Naive B cell (primary cell): ENCODE measurements around the gene LLPH. TPM values are rescaled to one million over a fixed set of nuclear protein-coding genes. Genes with fewer than 3 reads are reported as not detected.
A peak's percentile ranks its signal among the peaks of the same experiment; 100 is the strongest.
"Not testable (repeated sequence)": the region's sequence is repeated elsewhere in the genome, so short reads cannot be mapped to it uniquely, and the experiment has no call there.

Source experiments
- ATAC-seq, 2 donors: fragments of 150-1000 bp; cut with Tn5 transposase; 2 replicates each; pipeline ENCODE4 v1.10.0; 2021; ENCODE audit warnings: low read depth in 2 of 2, mild to moderate bottlenecking in 2 of 2, moderate library complexity in 2 of 2
- DNase-seq: peaks from one replicate; pipeline ENCODE4 v3.0.0; 2022
- H3K27ac Mint-ChIP-seq, 6 donors: one replicate each; pipeline ENCODE4 v1.8.0; 2020 to 2022; ENCODE audit warnings: mild to moderate bottlenecking in 6 of 6, mixed read lengths in 6 of 6, moderate library complexity in 5 of 6, inconsistent platforms in 2 of 6
- H3K27me3 Mint-ChIP-seq, 3 donors: one replicate each; pipeline ENCODE4 v1.8.0; 2021 to 2022; ENCODE audit warnings: mixed read lengths in 3 of 3, mild to moderate bottlenecking in 1 of 3
- H3K36me3 Mint-ChIP-seq, 2 donors: one replicate each; pipeline ENCODE4 v1.8.0; 2020 to 2022; ENCODE audit warnings: mixed read lengths in 2 of 2, inconsistent platforms in 1 of 2, mild to moderate bottlenecking in 1 of 2
- H3K4me1 Mint-ChIP-seq, 3 donors: one replicate each; pipeline ENCODE4 v1.8.0; 2020 to 2022; ENCODE audit warnings: mixed read lengths in 3 of 3, inconsistent platforms in 1 of 3, mild to moderate bottlenecking in 1 of 3, moderate library complexity in 1 of 3
- H3K4me3 Mint-ChIP-seq, 8 donors: one replicate each; pipeline ENCODE4 v1.8.0; 2020 to 2022; ENCODE audit warnings: mild to moderate bottlenecking in 8 of 8, mixed read lengths in 8 of 8, moderate library complexity in 8 of 8, inconsistent platforms in 2 of 8
- H3K9me3 Mint-ChIP-seq, 7 donors: one replicate each; pipeline ENCODE4 v1.8.0; 2020 to 2022; ENCODE audit warnings: mixed read lengths in 7 of 7, mild to moderate bottlenecking in 5 of 7, inconsistent platforms in 2 of 7, moderate library complexity in 1 of 7
- polyA plus RNA-seq, 6 donors: library from polyadenylated mRNA; unstranded; fragments of 300-500 nt; fragmentation: Illumina TruSeq; gene quantifications; one replicate each; pipeline ENCODE4 v1.2.3, GENCODE V29; 2021; ENCODE audit warnings: low read depth in 6 of 6

Gene LLPH
- 10 to 100 TPM; 35.8 to 51.2 (median 40.6) TPM for polyA plus RNA-seq

DNA sequence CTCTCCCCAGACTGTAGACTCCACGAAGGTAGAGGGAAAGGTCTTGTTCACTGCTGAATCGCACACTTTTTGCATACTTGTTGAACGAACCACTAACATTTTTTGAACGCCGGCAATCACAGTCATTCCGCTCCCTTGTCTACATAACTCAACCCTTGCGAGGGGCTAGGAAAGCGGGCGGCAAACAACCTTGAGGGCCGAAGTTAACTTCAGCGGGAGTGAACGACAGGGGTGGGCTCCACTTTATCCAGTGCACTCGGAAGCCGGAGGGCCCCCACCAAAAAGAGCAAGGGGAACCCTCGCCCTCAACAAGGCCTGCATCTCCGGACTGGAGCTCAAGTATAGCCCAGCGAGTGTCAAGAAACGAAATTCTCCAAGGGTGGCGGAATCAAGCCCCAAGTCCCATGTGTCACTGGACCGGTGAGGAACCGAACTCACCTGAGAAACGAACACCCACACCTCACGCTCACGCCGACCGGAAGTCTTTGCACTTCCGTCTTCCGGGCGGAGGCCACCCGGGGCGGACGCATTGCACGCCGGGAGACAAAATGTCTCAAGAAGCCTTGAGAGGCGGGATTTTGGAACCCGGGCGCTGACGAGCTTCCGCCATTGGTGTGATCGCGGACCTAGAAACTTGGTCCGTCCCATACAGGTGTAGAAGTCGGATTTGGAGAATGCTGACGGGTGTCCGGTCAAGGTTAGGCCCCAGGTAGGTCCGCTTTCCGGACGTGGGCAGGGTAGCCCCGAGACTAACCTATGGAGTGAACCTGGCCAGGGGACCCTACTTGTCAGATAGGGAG, at the start of gene LLPH:
Gene LLPH (minus strand): TSS at position 484 of the 800 bp plus-strand sequence. CDS start 1,644 bp downstream, outside the sequence.
- ATAC-seq (peak; percentile 97), DNase-seq (peak; percentile 84)
- Mint-ChIP-seq H3K27ac (peak within 1 kb of the TSS; percentile 95 to 98 (median 96)), H3K27me3 (no peaks in the 10 kb centered on the region), H3K4me1 (peaks cover 32 to 63% (median 43%) of the 10 kb centered on the region in 3 donors), H3K4me3 (peak within 1 kb of the TSS; percentile 85 to 100 (median 96)), H3K36me3 (peaks cover 13 to 21% of the 10 kb centered on the region in 2 donors), H3K9me3 (peaks cover 0 to 5% (median 0%) of the 10 kb centered on the region in 7 donors)

DNA sequence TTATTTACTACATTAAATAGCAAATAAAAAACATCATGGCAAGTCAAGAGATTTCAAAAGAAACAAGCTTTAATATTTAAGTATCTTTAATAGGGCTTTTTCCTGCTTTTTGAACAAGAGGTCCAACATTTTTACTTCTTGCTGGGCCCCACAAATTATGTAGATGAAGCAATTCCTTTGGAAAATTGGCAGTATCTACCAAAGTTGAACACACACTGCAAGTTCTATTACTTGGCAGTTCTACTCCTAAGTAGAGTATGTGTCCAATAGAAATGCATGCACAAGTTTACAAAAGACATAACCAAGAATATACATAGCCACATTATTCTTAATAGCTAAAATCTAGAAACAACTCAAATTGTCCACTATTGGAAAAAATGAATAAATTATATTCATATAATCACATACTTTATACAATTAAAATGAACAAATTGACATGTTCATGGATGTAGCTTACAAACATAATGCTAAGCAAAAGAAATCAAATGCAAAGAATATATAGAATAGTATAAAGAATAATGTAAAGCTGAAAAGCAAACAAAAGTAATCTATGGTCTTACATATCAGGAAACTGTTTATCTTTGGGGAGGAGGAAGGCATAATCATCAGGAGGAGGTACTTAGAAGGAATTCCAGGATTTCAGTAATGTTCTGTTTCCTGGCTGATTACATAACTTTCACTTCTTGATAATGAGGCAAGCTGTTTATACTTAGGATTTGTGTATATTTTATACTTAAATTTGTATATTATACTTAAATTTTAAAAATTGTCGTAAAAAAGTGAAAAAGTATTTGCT, 45.8 kb upstream of the LLPH start:
- DNase-seq (no peak), ATAC-seq (no peak)
- no peak overlapping the region for H3K4me3 Mint-ChIP-seq
- no peaks in the 10 kb centered on the region for H3K36me3 Mint-ChIP-seq
- no peaks in the 10 kb centered on the region for H3K9me3 Mint-ChIP-seq
- H3K27ac Mint-ChIP-seq = no peak overlapping the region
- peaks cover 17 to 30% (median 20%) of the 10 kb centered on the region in 3 donors for H3K27me3 Mint-ChIP-seq
- H3K4me1 Mint-ChIP-seq = no peaks in the 10 kb centered on the region

DNA sequence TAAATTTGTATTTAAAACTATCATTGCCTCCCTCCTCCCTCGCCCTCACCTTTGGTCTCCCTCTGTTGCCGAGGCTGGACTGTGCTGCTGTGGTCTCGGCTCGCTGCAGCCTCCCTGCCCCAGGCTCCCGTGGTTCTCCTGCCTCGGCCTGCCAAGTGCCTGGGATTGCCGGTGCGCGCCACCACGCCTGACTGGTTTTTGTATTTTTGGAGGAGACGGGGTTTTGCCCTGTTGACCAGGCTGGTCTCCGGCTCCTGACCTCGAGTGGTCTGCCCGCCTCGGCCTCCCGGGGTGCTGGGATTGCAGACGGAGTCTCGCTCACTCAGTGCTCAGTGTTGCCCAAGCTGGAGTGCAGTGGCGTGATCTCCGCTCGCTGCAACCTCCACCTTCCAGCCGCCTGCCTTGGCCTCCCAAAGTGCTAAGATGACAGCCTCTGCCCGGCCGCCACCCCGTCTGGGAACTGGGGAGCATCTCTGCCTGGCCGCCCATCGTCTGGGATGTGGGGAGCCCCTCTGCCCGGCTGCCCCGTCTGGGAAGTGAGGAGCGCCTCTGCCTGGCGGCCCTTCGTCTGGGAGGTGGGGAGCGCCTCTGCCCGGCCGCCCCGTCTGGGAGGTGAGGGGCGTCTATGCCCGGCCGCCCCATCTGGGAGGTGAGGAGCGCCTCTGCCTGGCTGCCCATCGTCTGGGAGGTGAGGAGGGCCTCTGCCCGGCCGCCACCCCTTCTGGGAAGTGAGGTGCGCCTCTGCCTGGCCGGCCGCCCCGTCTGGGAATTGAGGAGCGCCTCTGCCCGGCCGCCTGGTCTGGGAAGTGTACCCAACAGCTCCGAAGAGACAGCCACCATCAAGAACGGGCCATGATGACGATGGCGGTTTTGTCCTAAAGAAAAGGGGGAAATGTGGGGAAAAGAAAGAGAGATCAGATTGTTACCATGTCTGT, 44.1 kb upstream of the LLPH start:
- not testable (repeated sequence) for H3K4me1 Mint-ChIP-seq, DNase-seq, H3K9me3 Mint-ChIP-seq, ATAC-seq, H3K36me3 Mint-ChIP-seq
- Mint-ChIP-seq H3K4me3 (peak overlapping the region in 1 of 8 donors; percentile 41), H3K27me3 (peaks cover 17 to 30% (median 20%) of the 10 kb centered on the region in 3 donors), H3K27ac (peak overlapping the region in 1 of 6 donors; percentile 78)

DNA sequence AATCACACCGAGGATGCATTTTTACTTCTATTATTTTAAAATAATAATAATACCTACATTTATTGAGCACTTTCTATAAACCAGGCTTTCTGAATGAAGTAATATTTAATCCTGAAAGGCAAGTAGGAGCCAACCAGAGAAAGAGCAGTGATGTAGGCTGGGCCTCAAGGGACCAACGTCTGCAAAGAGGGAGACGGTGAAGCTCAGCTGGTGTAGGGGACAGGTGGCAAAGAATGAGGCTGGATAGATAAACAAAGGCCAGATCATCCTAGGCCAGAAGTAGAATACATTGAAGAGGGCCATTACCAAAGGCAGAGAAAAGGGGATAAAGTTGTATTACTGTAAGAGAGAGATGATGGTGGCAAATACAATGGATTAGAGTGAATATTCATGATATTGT, 40.1 kb upstream of the LLPH start:
- Mint-ChIP-seq H3K4me1 (peaks cover 29 to 42% (median 41%) of the 10 kb centered on the region in 3 donors), H3K27me3 (peaks cover 0 to 7% (median 0%) of the 10 kb centered on the region in 3 donors), H3K4me3 (peak overlapping the region; percentile 93 to 99 (median 96)), H3K36me3 (peaks cover 8% of the 10 kb centered on the region in 2 donors), H3K27ac (peak overlapping the region in 5 of 6 donors; percentile 93 to 99 (median 99)), H3K9me3 (peaks cover 0 to 2% (median 0%) of the 10 kb centered on the region in 7 donors)
- ATAC-seq = no peak
- no peak for DNase-seq

DNA sequence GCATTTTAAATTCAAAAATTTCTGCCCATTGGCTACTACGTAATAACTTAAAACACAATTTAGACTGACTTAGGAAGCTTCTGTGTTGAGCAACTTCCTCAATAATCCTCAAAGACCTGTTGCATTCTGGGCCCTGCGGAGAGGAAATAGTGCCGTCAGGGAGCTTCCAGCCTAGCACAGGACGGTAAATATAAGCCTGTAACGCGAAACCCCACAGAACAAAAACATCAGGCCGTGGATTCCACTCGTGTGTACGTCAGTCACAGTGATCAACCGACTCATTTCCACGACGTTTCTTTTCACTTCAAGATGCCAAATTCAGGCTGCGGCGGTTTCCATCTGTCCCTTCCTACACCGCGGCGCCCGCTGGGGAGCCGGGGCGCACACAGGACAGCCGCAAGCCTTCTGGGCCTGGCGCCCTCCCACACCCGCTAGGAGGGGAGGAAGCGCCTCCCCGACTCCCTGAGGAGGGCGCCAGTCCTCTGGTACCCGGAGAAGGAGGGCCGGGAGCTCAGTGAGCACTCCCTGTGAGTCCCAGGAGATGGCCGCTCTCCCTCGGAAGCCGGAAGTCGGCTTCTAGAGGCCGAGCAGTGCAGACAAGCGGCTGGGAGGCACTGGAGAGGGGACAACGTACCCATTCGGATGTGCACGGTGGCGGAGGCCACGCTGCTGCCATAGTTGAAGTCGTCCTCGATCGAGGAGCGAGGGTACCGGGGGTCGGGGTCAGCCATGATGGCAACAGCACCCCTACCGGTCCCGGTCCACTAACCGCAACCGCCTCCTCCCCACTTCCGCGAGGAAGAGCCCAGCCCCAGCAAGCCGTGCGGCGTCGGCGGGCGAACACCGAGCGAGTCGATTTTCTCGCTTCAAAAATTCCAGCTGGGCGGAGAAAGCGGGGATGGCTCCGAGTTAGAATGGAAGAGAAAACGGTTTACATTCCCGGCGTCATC, 38.9 kb upstream of the LLPH start, which contains the start of gene TMBIM4:
Gene TMBIM4 (minus strand): TSS at position 776 of the 950 bp plus-strand sequence. CDS start 45 bp downstream, at position 731.
- Mint-ChIP-seq H3K36me3 (peaks cover 8% of the 10 kb centered on the region in 2 donors), H3K9me3 (peaks cover 0 to 10% (median 0%) of the 10 kb centered on the region in 7 donors), H3K27ac (peak within 1 kb of the TSS; percentile 94 to 99 (median 99)), H3K27me3 (no peaks in the 10 kb centered on the region), H3K4me3 (peak within 1 kb of the TSS; percentile 93 to 99 (median 96)), H3K4me1 (peaks cover 36 to 51% (median 49%) of the 10 kb centered on the region in 3 donors)
- DNase-seq = peak; percentile 86
- peak; percentile 79 to 80 for ATAC-seq

DNA sequence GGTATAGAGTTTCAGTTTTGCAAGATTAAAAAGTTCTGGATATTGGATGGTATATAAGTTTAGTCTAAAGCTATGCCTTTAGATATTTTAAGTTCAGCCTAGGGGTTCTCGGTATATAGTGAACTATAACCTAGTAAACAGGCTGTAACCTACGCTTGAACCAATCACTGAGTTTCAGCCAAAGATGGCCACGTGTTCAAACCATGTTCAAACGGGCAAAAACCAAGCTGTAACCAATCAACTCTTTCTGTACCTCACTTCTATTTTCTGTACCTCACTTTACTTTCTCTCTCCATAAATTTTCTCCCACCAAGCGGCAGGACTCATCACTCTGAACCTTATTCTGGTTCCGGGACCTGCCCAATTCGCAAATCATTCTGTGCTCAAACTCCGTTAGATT, 37.9 kb upstream of the LLPH start:
- DNase-seq (no peak), ATAC-seq (no peak)
- H3K4me3 Mint-ChIP-seq = peak overlapping the region; percentile 81 to 97 (median 95)
- peaks cover 8% of the 10 kb centered on the region in 2 donors for H3K36me3 Mint-ChIP-seq
- peaks cover 44 to 62% (median 58%) of the 10 kb centered on the region in 3 donors for H3K4me1 Mint-ChIP-seq
- H3K27ac Mint-ChIP-seq = peak overlapping the region in 4 of 6 donors; percentile 95 to 99 (median 99)
- H3K9me3 Mint-ChIP-seq = peaks cover 0 to 10% (median 0%) of the 10 kb centered on the region in 7 donors
- no peaks in the 10 kb centered on the region for H3K27me3 Mint-ChIP-seq

DNA sequence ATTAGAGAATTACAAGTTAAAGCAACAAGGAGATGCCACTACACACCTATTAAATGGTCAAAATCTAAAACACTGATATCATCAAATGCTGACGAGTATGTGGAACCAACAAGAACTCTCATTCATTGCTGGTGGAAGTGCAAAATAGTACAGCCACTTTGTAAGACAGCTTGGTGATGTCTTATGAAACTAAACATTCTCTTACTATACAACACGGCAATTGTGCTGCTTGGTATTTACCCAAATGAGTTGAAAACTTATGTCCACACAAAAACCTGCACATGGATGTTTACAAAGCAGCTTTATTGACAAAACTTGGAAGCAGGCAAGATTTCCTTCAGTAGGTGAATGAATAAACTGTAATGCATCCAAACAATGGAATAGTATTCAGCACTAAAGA, 36.0 kb upstream of the LLPH start:
- peaks cover 8% of the 10 kb centered on the region in 2 donors for H3K36me3 Mint-ChIP-seq
- H3K9me3 Mint-ChIP-seq = peaks cover 0 to 10% (median 0%) of the 10 kb centered on the region in 7 donors
- ATAC-seq (no peak), DNase-seq (no peak)
- peak overlapping the region in 5 of 8 donors; percentile 18 to 97 (median 55) for H3K4me3 Mint-ChIP-seq
- peaks cover 58 to 79% (median 74%) of the 10 kb centered on the region in 3 donors for H3K4me1 Mint-ChIP-seq
- H3K27me3 Mint-ChIP-seq = no peaks in the 10 kb centered on the region
- H3K27ac Mint-ChIP-seq = peak overlapping the region in 3 of 6 donors; percentile 79 to 99 (median 90)

DNA sequence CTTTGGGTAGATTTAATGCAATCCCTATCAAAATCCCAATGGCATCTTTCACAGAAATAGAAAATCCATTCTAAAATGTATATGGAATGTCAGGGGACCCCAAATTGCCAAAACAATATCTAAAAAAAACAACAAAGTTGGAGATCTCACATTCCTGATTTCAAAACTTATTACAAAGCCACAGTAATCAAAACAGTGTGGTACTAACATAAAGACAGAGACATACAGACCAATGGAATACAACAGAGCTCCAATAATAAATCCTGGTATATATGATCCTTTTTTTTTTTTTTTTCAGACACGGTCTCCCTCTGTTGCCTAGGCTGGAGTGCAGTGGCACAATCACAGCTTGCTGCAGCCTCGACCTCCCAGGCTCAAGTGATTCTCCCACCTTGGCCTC, 34.6 kb upstream of the LLPH start:
- H3K36me3 Mint-ChIP-seq = peaks cover 8% of the 10 kb centered on the region in 2 donors
- peak overlapping the region in 3 of 6 donors; percentile 15 to 56 (median 16) for H3K27ac Mint-ChIP-seq
- no peak for ATAC-seq
- H3K4me3 Mint-ChIP-seq = peak overlapping the region in 2 of 8 donors; percentile 7 to 16
- H3K4me1 Mint-ChIP-seq = peaks cover 52 to 81% (median 78%) of the 10 kb centered on the region in 3 donors
- peaks cover 0 to 10% (median 0%) of the 10 kb centered on the region in 7 donors for H3K9me3 Mint-ChIP-seq
- DNase-seq = no peak
- no peaks in the 10 kb centered on the region for H3K27me3 Mint-ChIP-seq

DNA sequence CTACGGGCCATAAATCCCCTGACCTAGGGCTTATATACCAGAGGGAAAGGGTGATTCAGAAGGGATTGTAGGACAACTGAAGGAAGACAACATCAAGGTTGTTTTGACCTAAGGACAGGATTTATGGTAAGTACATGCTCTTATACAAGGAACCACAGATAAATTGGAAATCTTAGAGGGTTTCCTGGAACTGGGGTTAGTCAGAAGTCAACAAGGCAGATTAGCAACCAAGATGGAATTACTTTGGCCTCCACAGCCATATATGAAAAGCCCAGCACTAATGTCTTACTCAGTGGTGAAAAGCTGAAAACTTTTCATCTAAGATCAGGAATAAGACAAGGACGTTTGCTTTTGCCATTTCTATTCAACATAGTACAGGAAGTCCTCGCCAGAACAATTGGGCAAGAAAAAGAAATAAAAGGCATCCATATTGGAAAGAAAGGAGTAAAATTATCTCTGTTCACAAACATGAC, 33.8 kb upstream of the LLPH start:
- peaks cover 0 to 10% (median 0%) of the 10 kb centered on the region in 7 donors for H3K9me3 Mint-ChIP-seq
- H3K27me3 Mint-ChIP-seq = no peaks in the 10 kb centered on the region
- H3K36me3 Mint-ChIP-seq = peaks cover 15% of the 10 kb centered on the region in 2 donors
- peak overlapping the region in 2 of 6 donors; percentile 57 to 73 for H3K27ac Mint-ChIP-seq
- DNase-seq = no peak
- peak overlapping the region in 5 of 8 donors; percentile 9 to 61 (median 17) for H3K4me3 Mint-ChIP-seq
- no peak for ATAC-seq
- peaks cover 58 to 83% (median 81%) of the 10 kb centered on the region in 3 donors for H3K4me1 Mint-ChIP-seq

DNA sequence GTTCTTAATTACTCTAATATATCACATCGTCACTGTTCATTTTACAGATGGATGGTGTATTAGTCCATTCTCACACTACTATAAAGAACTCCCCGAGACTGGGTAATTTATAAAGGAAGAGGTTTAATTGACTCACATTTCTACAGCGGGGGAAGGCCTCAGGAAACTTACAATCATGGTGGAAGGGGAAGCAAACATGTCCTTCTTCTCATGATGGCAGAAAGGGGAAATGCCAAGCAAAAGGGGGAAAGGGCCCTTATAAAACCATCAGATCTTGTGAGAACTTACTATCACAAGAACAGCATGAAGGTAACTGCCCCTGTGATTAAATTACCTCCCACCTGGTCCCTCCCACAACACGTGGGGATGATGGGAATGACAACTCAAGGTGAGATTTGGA, 32.7 kb upstream of the LLPH start:
- peaks cover 56 to 83% (median 79%) of the 10 kb centered on the region in 3 donors for H3K4me1 Mint-ChIP-seq
- H3K4me3 Mint-ChIP-seq = peak overlapping the region in 3 of 8 donors; percentile 6 to 20 (median 18)
- DNase-seq (no peak), ATAC-seq (no peak)
- peaks cover 13 to 18% of the 10 kb centered on the region in 2 donors for H3K36me3 Mint-ChIP-seq
- H3K27ac Mint-ChIP-seq = peak overlapping the region in 4 of 6 donors; percentile 9 to 89 (median 45)
- no peaks in the 10 kb centered on the region for H3K27me3 Mint-ChIP-seq
- H3K9me3 Mint-ChIP-seq = peaks cover 0 to 10% (median 0%) of the 10 kb centered on the region in 7 donors

DNA sequence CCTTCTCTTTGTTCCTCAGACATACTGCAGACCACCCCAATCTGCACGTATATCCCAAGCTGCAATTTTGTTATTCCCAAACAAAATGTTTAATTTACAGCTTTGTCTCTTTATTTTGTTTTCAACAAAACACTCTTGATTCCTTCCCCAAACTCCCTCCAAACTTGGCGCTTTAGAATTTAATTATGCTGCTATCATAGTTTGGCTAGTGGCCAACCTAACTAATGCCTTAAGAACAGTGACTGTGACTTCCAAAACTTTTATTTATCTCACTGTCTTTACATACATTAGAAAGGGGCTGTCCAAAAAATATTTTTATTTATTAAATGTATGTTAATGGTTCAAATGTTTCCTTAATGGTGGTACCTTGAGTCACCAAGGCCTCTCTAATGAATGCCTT, 32.2 kb upstream of the LLPH start:
- Mint-ChIP-seq H3K9me3 (peaks cover 0 to 10% (median 0%) of the 10 kb centered on the region in 7 donors), H3K4me1 (peaks cover 53 to 82% (median 78%) of the 10 kb centered on the region in 3 donors), H3K27me3 (no peaks in the 10 kb centered on the region), H3K4me3 (peak overlapping the region in 2 of 8 donors; percentile 6 to 20), H3K36me3 (peaks cover 12 to 18% of the 10 kb centered on the region in 2 donors), H3K27ac (peak overlapping the region in 4 of 6 donors; percentile 1 to 89 (median 32))
- ATAC-seq (no peak), DNase-seq (no peak)
